Activated CD8-positive, alpha-beta memory T cell treated with anti-CD3 and anti-CD28 coated beads for 48 hours (primary cell): ENCODE data around the gene VDR.
"Not testable (repeated sequence)": the region's sequence is repeated elsewhere in the genome, so short reads cannot be mapped to it uniquely, and the experiment has no call there.

ENCODE experiments used
- DNase-seq, 3 experiments: peaks; one replicate each; pipeline ENCODE4 v3.0.0-alpha.2; 2020; ENCODE audit warnings: low read depth in 2 of 3, low spot score in 2 of 3

The VDR gene

GRCh38 chr12:47850153-47851084, 54.4 kb downstream of the VDR start:
- no peak for DNase-seq

- DNase-seq, result no peak
Measured at GRCh38 chr12:47849261-47849660, 55.5 kb downstream of the VDR start.

- DNase-seq, result no peak
Measured at GRCh38 chr12:47848853-47849252, 55.9 kb downstream of the VDR start.

GRCh38 chr12:47846294-47846996, 58.3 kb downstream of the VDR start:
- no peak for DNase-seq

GRCh38 chr12:47845081-47845480, 59.7 kb downstream of the VDR start:
- DNase-seq, result no peak

- DNase-seq, result no peak
Measured at GRCh38 chr12:47844264-47845019, 60.4 kb downstream of the VDR start.

DNA sequence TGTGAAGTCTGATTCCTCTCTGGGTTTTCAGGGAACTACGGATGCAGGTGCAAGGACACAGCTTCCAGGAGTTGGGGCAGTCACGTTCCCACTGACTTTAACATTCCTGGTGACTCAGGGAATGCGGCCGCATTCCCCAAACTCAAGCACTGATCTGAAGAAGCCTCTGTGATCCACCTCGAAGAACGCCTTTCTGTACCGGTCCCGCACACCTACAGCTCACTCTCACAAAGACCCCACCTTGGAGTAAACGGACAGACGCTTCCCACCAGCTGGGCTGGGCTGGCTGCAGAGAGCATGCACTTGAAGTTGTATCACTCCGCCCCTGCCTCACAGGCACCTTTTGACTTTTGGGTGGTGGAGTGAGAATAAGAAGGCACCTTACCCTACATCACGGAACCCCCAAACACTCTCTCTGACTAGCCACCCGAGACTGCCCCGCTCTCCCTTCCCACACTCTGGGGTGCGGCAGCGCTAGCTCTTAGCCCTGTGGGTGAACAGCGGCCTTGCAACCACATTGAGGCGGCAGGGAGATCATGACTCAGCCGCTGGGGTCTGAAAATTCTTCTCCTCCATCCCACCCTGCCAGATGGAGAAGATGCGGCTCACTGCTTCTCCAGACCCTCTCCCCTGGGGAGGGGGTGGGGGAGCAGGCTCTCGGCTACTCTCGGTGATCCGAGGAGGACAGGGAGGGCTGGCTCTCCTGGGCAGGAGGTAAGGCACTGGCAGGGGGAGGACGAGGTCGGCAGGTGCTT, 61.4 kb downstream of the VDR start:
- no peak for DNase-seq

- DNase-seq, result not testable (repeated sequence)
Measured at GRCh38 chr12:47842543-47842942, 62.3 kb downstream of the VDR start.

DNA sequence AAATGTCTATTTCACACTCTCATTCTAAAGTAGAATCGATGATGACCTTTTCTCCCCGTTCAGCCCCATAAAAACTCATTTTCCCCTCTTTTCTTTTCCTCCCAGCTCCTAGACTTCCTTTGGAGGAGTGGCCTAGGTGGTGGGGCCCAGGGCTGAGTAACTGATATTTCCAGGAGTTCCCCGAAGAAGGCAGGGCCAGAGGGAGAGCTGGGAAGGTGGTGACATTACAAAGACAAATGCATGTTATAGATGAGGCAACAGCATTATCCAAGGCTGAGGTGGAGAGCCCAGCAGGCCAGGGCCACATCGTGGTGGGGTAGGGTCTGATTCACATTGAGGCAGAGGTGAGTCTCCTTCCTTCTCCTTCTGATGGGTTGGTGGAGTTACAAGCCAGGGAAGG, 62.9 kb downstream of the VDR start:
- no peak for DNase-seq

DNA sequence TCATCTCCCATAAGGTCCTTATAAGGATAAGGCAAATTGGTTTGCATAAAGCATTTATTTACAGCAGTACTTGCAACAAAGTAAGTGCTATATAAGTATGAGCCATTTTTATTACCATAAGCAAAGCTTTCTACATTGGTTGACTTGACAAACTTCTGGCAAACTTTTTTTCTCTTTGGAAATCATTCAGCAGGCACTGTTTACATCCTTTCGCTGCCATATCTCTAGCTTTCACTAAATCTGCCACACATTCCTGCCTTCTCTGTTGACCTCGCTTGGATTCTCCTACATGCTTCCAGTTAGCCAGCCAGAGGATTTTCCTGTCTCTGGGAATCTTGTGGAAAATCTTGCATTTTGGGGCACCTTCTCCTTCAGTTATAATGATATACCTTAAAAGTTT, 63.3 kb downstream of the VDR start:
- no peak for DNase-seq

DNA sequence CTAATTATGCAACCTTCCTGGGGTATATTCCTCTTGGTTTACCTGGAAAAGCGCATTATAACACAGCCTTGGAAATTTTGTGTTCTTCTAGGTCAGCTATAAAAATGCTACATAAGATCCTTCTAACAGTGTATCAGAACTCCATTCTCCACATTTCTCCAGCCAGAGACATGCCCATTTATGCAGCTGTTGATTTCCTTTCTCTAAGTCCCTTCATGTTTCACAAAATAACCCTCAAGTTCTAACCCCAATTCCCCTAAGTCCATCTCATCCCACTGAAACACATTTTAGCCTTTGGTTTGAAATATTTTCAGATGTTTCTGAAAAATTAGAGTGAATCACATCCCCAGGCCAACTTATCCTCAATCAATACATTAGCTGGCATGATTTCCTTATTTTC, 64.2 kb downstream of the VDR start:
- no peak for DNase-seq

DNA sequence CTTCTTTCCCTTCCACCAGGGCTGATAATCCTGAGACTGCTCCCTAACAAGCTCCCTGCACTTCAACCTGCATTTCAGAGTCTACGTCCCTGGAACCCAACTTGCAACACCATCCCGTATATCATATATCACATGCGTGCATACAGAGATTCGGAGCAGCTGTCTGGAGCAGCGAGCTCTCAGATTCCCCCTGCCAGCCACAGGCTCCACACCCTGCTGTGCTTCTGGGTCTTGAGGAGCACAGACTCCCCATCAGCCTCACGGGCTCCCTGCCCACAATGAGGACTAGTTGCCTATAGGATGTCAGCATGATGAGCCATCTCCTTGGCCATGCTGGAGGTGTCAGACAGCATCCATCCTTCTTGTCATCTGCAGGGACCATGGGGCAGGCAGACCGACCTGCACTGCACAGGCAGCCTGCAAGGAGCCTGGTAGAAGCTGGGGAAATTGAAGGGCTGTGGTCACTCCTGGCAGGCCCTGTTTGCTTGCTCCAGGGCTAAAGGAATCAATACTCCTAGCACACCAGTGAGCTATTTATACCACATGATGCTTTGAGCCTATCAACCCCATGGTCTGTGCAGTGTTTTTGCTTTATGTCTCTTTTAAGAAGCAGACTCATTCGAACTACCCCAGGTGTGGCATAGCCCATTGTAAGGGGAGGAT, 65.4 kb downstream of the VDR start:
- no peak for DNase-seq

GRCh38 chr12:47838286-47838931, 66.4 kb downstream of the VDR start:
- DNase-seq, result no peak

GRCh38 chr12:47837190-47838171, 67.3 kb downstream of the VDR start:
- no peak for DNase-seq

DNA sequence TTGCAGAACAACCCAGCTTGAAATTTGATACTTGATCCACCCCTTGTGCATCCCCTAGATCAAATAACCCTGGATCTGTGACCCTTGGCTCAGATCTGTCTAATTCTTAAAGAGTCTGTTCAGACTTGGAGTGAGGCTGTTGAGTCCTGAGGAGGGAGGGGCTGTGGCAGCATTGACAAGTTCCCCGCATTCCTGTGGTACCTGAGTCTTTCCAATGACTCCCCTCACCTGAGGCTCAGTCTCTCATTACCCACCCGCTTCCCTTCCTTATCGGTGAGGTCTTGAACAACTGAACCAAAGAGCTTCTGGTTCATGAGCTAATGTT, 69.0 kb downstream of the VDR start:
- no peak for DNase-seq

GRCh38 chr12:47835006-47835830, 69.6 kb downstream of the VDR start:
- no peak for DNase-seq

GRCh38 chr12:47834199-47834903, 70.4 kb downstream of the VDR start:
- no peak for DNase-seq
